ENCODE data around the gene FITM1.
A peak's percentile ranks its signal among the peaks of the same experiment; 100 is the strongest.

Gene FITM1

DNA sequence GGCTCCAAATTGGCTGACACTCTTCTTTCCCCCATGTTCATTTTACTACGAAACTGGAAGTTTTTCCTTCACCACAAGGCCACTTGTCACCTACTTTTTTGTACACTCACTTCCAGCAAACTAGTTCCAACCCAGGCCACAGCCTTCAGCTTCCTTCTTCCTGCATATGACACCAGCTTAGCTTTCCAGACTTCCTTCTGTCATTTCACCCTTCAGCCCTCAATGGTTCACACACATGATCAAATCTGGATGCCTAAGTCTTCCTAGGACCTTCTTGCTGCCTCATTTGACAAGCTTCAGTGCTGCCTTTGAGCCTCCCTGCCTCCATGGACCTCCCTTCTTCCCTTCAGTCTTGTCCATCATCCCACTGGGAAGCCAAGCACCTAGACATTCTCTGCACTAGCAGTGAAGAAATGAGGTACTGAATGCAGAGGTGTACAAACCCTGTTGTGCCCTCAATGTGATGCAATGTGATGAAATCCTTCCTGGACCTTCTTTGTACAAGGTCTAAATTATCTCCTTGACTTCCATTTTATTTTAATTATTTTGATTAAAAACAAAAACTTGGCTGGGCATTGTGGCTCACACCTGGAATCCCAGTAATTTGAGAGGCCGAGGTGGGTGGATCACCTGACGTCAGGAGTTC is 37.1 kb downstream of the FITM1 start:
- TF ChIP-seq, protein P1, sequence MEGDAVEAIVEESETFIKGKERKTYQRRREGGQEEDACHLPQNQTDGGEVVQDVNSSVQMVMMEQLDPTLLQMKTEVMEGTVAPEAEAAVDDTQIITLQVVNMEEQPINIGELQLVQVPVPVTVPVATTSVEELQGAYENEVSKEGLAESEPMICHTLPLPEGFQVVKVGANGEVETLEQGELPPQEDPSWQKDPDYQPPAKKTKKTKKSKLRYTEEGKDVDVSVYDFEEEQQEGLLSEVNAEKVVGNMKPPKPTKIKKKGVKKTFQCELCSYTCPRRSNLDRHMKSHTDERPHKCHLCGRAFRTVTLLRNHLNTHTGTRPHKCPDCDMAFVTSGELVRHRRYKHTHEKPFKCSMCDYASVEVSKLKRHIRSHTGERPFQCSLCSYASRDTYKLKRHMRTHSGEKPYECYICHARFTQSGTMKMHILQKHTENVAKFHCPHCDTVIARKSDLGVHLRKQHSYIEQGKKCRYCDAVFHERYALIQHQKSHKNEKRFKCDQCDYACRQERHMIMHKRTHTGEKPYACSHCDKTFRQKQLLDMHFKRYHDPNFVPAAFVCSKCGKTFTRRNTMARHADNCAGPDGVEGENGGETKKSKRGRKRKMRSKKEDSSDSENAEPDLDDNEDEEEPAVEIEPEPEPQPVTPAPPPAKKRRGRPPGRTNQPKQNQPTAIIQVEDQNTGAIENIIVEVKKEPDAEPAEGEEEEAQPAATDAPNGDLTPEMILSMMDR (IDR thresholded peaks at IDR 0.05; ENCODE audit: unreplicated experiment in 3 of 3): no peak
- Mint-ChIP-seq H3K9me3 (no peaks in the 10 kb centered on the region), H3K27ac (no peak overlapping the region), H3K4me3 (no peak overlapping the region), H3K4me1 (no peaks in the 10 kb centered on the region), H3K36me3 (ENCODE audit: low read depth) (peaks cover 46% of the 10 kb centered on the region), H3K27me3 (ENCODE audit: low read depth) (no peaks in the 10 kb centered on the region)

DNA sequence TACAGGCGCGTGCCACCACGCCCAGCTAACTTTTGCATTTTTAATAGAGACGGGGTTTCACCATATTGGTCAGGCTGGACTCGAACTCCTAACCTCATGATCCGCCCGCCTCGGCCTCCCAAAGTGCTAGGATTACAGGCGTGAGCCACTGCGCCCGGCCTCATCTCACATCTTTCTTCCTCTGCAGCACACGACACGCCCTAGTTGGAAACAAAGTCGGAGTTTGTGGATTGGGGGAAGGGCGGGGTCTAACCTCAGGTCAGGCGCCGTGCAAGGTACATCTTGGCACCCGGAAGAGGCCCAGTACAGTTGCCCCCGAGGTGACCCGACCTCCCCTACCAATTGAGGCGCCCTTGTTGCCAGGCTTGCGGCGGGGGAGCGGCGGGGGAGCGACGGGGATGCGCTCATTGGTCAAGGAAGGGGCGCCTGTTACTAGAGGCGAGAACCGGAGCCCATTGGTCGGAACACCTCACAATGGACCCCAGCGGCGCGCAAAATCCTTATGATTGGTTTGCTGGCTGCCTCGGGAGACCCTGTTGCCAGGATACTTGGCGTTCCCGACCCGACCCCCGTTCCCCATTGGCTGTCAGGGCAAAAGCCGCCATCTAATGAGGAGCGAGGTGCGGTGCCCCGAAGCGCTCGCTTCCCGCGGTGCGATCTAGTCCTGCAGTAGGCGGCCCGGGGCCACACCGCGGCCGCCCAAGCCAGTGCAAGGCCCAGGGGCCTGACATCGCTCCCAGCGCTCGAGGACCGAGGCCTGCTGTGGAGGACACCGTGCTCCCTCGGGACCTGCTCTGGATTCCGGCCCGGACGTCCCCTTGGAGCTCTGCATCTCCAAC is 41.2 kb downstream of the FITM1 start, which contains the start of gene REC8:
Gene REC8 (plus strand): TSS at position 659 of the 839 bp plus-strand sequence. CDS start 473 bp downstream, outside the sequence.
- H3K4me3 Mint-ChIP-seq: peak within 1 kb of the TSS; percentile 89

DNA sequence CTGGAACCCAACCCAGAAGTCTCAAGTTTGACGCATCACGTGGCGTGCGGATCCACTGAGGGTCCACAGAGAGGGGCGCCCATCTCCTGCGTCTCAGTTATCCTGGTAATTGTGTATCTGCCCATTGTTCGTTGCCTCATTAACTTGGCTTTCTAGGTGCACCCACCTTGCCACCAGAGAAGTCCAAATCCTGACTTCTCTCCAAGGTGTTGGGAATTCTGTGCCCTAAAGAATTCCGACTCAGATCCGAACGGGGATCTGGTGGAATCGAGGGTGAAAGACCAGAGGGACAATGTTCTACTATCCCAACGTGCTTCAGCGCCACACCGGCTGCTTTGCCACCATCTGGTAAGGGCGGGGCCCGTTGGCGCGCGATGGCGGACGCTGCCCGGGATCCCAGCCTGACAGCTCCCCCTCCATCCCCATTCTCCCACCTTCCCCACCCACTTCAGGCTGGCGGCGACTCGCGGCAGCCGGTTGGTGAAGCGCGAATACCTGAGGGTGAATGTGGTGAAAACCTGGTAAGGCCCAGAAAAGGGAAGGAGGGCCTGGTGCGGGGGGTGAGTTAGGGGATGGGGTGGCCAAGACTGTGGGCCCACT is 41.9 kb downstream of the FITM1 start:
- Mint-ChIP-seq H3K36me3 (ENCODE audit: low read depth) (peaks cover 36% of the 10 kb centered on the region), H3K4me3 (peak overlapping the region; percentile 89), H3K27me3 (ENCODE audit: low read depth) (no peaks in the 10 kb centered on the region), H3K9me3 (no peaks in the 10 kb centered on the region), H3K27ac (no peak overlapping the region), H3K4me1 (no peaks in the 10 kb centered on the region)
- TF ChIP-seq, protein P1 (IDR thresholded peaks at IDR 0.05; ENCODE audit: unreplicated experiment in 3 of 3): no peak

More for the DNA sequence above, 41.2 kb downstream of the FITM1 start, which contains the start of gene REC8:
- Mint-ChIP-seq H3K36me3 (ENCODE audit: low read depth) (peaks cover 36% of the 10 kb centered on the region), H3K4me1 (no peaks in the 10 kb centered on the region), H3K27me3 (ENCODE audit: low read depth) (no peaks in the 10 kb centered on the region), H3K27ac (peak within 1 kb of the TSS; percentile 68 to 95 (median 91)), H3K9me3 (no peaks in the 10 kb centered on the region)
- TF ChIP-seq, protein P1 (IDR thresholded peaks at IDR 0.05; ENCODE audit: unreplicated experiment in 3 of 3): no peak

DNA sequence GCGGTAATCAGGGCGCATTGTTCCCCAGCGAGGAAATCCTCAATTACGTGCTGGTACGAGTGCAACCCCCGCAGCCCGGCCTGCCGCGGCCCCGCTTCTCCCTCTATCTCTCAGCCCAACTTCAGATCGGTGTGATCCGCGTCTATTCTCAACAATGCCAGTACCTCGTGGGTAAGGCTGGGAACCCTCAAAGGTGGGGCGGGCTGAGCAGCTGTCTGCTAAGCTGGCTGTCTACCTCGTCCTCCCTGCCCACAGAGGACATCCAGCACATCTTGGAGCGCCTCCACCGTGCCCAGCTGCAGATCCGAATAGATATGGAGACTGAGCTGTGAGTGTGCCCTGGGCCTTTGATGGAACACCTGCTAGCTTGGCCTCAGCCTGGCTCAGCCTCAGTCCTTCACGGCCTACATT is 42.4 kb downstream of the FITM1 start:
- no peak overlapping the region for H3K27ac Mint-ChIP-seq
- peak overlapping the region; percentile 84 to 89 (median 89) for H3K4me3 Mint-ChIP-seq
- no peaks in the 10 kb centered on the region for H3K27me3 Mint-ChIP-seq (ENCODE audit: low read depth)
- no peaks in the 10 kb centered on the region for H3K9me3 Mint-ChIP-seq
- TF ChIP-seq, protein P1 (IDR thresholded peaks at IDR 0.05; ENCODE audit: unreplicated experiment in 3 of 3): no peak
- peaks cover 32% of the 10 kb centered on the region for H3K36me3 Mint-ChIP-seq (ENCODE audit: low read depth)
- no peaks in the 10 kb centered on the region for H3K4me1 Mint-ChIP-seq

DNA sequence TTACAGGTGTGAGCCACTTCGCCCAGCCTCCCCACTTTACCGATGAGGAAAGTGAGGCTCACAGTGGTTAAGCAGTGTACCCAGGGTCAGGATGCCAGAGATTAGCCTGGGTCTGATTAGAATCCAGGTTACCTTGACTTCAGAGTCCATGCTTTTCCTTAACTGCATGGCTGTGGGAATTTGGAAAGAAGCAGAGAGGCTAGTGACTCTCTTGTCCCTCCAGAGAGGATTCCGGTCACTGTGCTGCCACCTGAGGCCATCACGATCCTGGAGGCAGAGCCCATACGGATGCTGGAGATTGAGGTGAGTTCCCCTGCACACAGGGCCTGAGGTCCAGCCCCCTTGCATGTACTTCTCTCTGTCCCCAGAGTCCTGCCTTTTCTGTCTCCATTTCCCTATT is 46.1 kb downstream of the FITM1 start:
- no peak overlapping the region for H3K27ac Mint-ChIP-seq
- H3K4me3 Mint-ChIP-seq: no peak overlapping the region
- no peaks in the 10 kb centered on the region for H3K27me3 Mint-ChIP-seq (ENCODE audit: low read depth)
- TF ChIP-seq, protein P1 (IDR thresholded peaks at IDR 0.05; ENCODE audit: unreplicated experiment in 3 of 3): no peak
- peaks cover 41% of the 10 kb centered on the region for H3K36me3 Mint-ChIP-seq (ENCODE audit: low read depth)
- peaks cover 10% of the 10 kb centered on the region for H3K4me1 Mint-ChIP-seq
- H3K9me3 Mint-ChIP-seq: no peaks in the 10 kb centered on the region
